HG02885 (cell line): ENCODE measurements around the gene RPL3.

Source experiments
- ATAC-seq: cut with Tn5 transposase; IDR thresholded peaks from one replicate; pipeline ENCODE4 v1.9.1; 2021; ENCODE audit warnings: mild to moderate bottlenecking; ENCODE audit not compliant: unreplicated experiment, poor library complexity

Gene RPL3

GRCh38 chr22:39318507-39319283 is 728 bp downstream of the RPL3 start:
- ATAC-seq: no peak

- ATAC-seq: no peak
These were observed 1.5 kb downstream of the RPL3 start for GRCh38 chr22:39317775-39318506.

GRCh38 chr22:39317084-39317774 is 2.2 kb downstream of the RPL3 start:
- ATAC-seq: no peak

GRCh38 chr22:39316440-39317083 is 2.9 kb downstream of the RPL3 start:
- ATAC-seq: no peak

- ATAC-seq: no peak
These were observed 4.0 kb downstream of the RPL3 start for GRCh38 chr22:39315389-39315788.

GRCh38 chr22:39314251-39314971 is 5.0 kb downstream of the RPL3 start:
- ATAC-seq: no peak

- no peak for ATAC-seq
These were observed 6.0 kb downstream of the RPL3 start for GRCh38 chr22:39313258-39314001.

GRCh38 chr22:39312410-39312809 is 7.0 kb downstream of the RPL3 start:
- ATAC-seq: no peak

- no peak for ATAC-seq
These were observed 7.6 kb downstream of the RPL3 start for GRCh38 chr22:39311592-39312400.

GRCh38 chr22:39309881-39310714 is 9.3 kb downstream of the RPL3 start:
- no peak for ATAC-seq

- no peak for ATAC-seq
These were observed 10.0 kb downstream of the RPL3 start for GRCh38 chr22:39309364-39309861.

- no peak for ATAC-seq
These were observed 10.6 kb downstream of the RPL3 start for GRCh38 chr22:39308614-39309363.

- ATAC-seq: no peak
These were observed 12.7 kb downstream of the RPL3 start for GRCh38 chr22:39306456-39307361.

- no peak for ATAC-seq
These were observed 15.3 kb downstream of the RPL3 start for GRCh38 chr22:39303892-39304671.

- ATAC-seq: no peak
These were observed 16.1 kb downstream of the RPL3 start for GRCh38 chr22:39303358-39303757.
